HepG2 (cell line): ENCODE data around the gene RPUSD4. TPM values are rescaled to one million over a fixed set of nuclear protein-coding genes. Genes with fewer than 3 reads are reported as not detected.

ENCODE experiments used
- ATAC-seq: fragments of 200-7000 bp; cut with Tn5 transposase; 3 replicates; pipeline ENCODE4 v1.9.1; 2020; ENCODE audit warnings: mild to moderate bottlenecking, moderate library complexity
- BruUV-seq: library from RNA; stranded (reverse); fragments of 400-500 nt; replicated peaks from 2 replicates; lab custom pipeline; 2021; lab: Mats Ljungman, UMichigan
- CTCF ChIA-PET: fragments of 300-600 bp; formaldehyde crosslinking; extraction: SDS; loops from one replicate; lab custom pipeline; 2021; ENCODE audit warnings: low total read pairs, inconsistent platforms, low intra/inter-chr PET ratio; lab: Yijun Ruan, JAX
- POLR2A ChIA-PET: fragments of 350-600 bp; sonication (Branson Sonifier 250); formaldehyde crosslinking; loops from one replicate; lab custom pipeline; 2020; ENCODE audit warnings: antibody characterized with exemption, inconsistent platforms; lab: Yijun Ruan, JAX
- DNase-seq: peaks from one replicate; pipeline ENCODE4 v3.0.0-alpha.2; 2015; ENCODE audit warnings: low spot score
- FAIRE-seq: peaks from 3 replicates; lab custom pipeline; 2011; peaks lifted over from hg19 to GRCh38; lab: Jason Lieb, UNC
- H2AFZ ChIP-seq: one replicate; pipeline ENCODE4 v1.6.1; 2011; ENCODE audit warnings: low read length, inconsistent platforms
- H3K27ac ChIP-seq: fragments of 300-600 bp; 3 replicates; pipeline ENCODE4 v1.8.0; 2011; ENCODE audit warnings: mixed run types, mild to moderate bottlenecking, mixed read lengths, low read length, inconsistent platforms; ENCODE audit not compliant: insufficient read depth; ENCODE audit errors: extremely low read length
- H3K27me3 ChIP-seq, 2 experiments: fragments of 200-600 bp in 1 of 2; 2 replicates in 1 of 2; 3 replicates in 1 of 2; pipeline versions ENCODE4 v1.6.0 to v1.8.0; 2011; ENCODE audit warnings: low read length in 2 of 2, mild to moderate bottlenecking in 2 of 2, moderate library complexity in 2 of 2, inconsistent platforms in 1 of 2; ENCODE audit not compliant: insufficient read depth in 2 of 2, control insufficient read depth in 1 of 2
- H3K36me3 ChIP-seq, 2 experiments: fragments of 200-600 bp in 1 of 2; replicated peaks in 1 of 2; 2 replicates in 1 of 2; 3 replicates in 1 of 2; pipeline versions ENCODE4 v1.5.1 to v1.8.0; 2011; ENCODE audit warnings: low read length in 2 of 2, inconsistent platforms in 1 of 2; ENCODE audit not compliant: insufficient read depth in 2 of 2, control insufficient read depth in 1 of 2
- H3K4me1 ChIP-seq: 2 replicates; pipeline ENCODE4 v1.5.1; 2012; ENCODE audit warnings: low read length, inconsistent platforms; ENCODE audit not compliant: insufficient read depth
- H3K4me2 ChIP-seq: 2 replicates; pipeline ENCODE4 v1.6.0; 2011; ENCODE audit warnings: low read depth, low read length, inconsistent platforms
- H3K4me3 ChIP-seq, 3 experiments: fragments of 200-600 bp in 1 of 3; sonication (generic), shearing (Covaris generic) in 1 of 3; replicated peaks in 1 of 3; 2 replicates each; pipeline ENCODE4 v1.5.1; 2011 to 2016; ENCODE audit warnings: low read length in 3 of 3, inconsistent platforms in 2 of 3, low read depth in 2 of 3, mild to moderate bottlenecking in 2 of 3, control low read depth in 1 of 3, mixed read lengths in 1 of 3; ENCODE audit not compliant: insufficient read depth in 1 of 3
- H3K79me2 ChIP-seq: one replicate; pipeline ENCODE4 v1.6.1; 2011; ENCODE audit warnings: low read length, inconsistent platforms; ENCODE audit not compliant: insufficient read depth
- H3K9ac ChIP-seq: 2 replicates; pipeline ENCODE4 v1.6.0; 2011; ENCODE audit warnings: mild to moderate bottlenecking, low read depth, low read length, inconsistent platforms; ENCODE audit not compliant: insufficient read depth
- H3K9me3 ChIP-seq: 2 replicates; pipeline ENCODE4 v1.5.1; 2012; ENCODE audit warnings: mild to moderate bottlenecking, low read length
- H4K20me1 ChIP-seq: 2 replicates; pipeline ENCODE4 v1.6.0; 2011; ENCODE audit warnings: inconsistent platforms, mild to moderate bottlenecking, low read length, moderate library complexity; ENCODE audit not compliant: insufficient read depth
- DR1 ChIP-seq: sonication (generic); formaldehyde crosslinking; IDR thresholded peaks from 2 replicates; pipeline ENCODE4 v1.8.0; 2021; ENCODE audit warnings: mild to moderate bottlenecking, missing genetic modification reagents, inconsistent platforms
- HNF4A ChIP-seq: sonication (generic); formaldehyde crosslinking; IDR thresholded peaks from 2 replicates; pipeline ENCODE4 v1.4.0; 2020; ENCODE audit warnings: missing genetic modification reagents
- KDM5A ChIP-seq: fragments of 200-600 bp; sonication (generic); IDR thresholded peaks from 2 replicates; pipeline ENCODE4 v1.7.0; 2018; ENCODE audit warnings: antibody characterized with exemption, mild to moderate bottlenecking, low read length, borderline replicate concordance
- ZMYM4 ChIP-seq: sonication (generic); formaldehyde crosslinking; IDR thresholded peaks from 2 replicates; pipeline ENCODE4 v1.8.1; 2023; ENCODE audit warnings: mild to moderate bottlenecking, missing genetic modification reagents
- ZNF138 ChIP-seq: sonication (generic); formaldehyde crosslinking; IDR thresholded peaks from 2 replicates; pipeline ENCODE4 v1.5.0; 2020; ENCODE audit warnings: mild to moderate bottlenecking, low read depth, missing genetic modification reagents
- ZNF329 ChIP-seq: sonication (generic); formaldehyde crosslinking; IDR thresholded peaks from 2 replicates; pipeline ENCODE4 v1.9.0; 2021; ENCODE audit warnings: low read depth, mild to moderate bottlenecking, missing genetic modification reagents
- ZSCAN22 ChIP-seq: sonication (generic); formaldehyde crosslinking; IDR thresholded peaks from 2 replicates; pipeline ENCODE4 v1.4.0; 2020; ENCODE audit warnings: mild to moderate bottlenecking, missing genetic modification reagents
- whole genome bisulfite sequencing: methylation state at CpG from one replicate; pipeline ENCODE4 v1.1.6; 2017; ENCODE audit warnings: low lambda C conversion rate; 5-methylcytosine and 5-hydroxymethylcytosine counted together
- in situ Hi-C: cut with HindIII; loops from 2 replicates; pipeline ENCODE4 v1.10.0; 2017; ENCODE audit warnings: low pct_unique_long_range_greater_than_20kb; ENCODE audit not compliant: extremely low pct_ligation_motif_present
- intact Hi-C: fragments of 100-400 bp; cut with micrococcal nuclease; formaldehyde crosslinking; loops from one replicate; pipeline ENCODE4 v1.10.0; 2022; ENCODE audit not compliant: unreplicated experiment
- polyA plus RNA-seq, 8 experiments: library from polyadenylated mRNA; depleted of rRNA in 3 of 8; stranded (reverse) in 7 of 8; unstranded in 1 of 8; fragments of >200 nt; fragmentation: Illumina TruSeq in 4 of 8; extraction: Trizol in 4 of 8; gene quantifications; 2 replicates each; pipeline versions ENCODE4 v1.2.1 to v1.2.3, GENCODE V29; 2011 to 2016; ENCODE audit warnings: low read depth in 4 of 8, missing spikeins in 1 of 8, mixed read lengths in 1 of 8; ENCODE audit not compliant: insufficient read depth in 1 of 8
- total RNA-seq, 5 experiments: library from RNA; depleted of rRNA; stranded (reverse); fragments of >200 nt; fragmentation: Illumina TruSeq; extraction: Trizol; gene quantifications; 2 replicates each; pipeline ENCODE4 v1.2.3, GENCODE V29; 2016; ENCODE audit warnings: low read depth in 1 of 5
- TF ChIP-seq, protein P1 (sequence below): sonication (generic); formaldehyde crosslinking; conservative IDR thresholded peaks from 2 replicates; pipeline ENCODE4 v1.4.0; 2020; ENCODE audit warnings: mild to moderate bottlenecking, missing genetic modification reagents, moderate library complexity
- TF ChIP-seq, protein P2 (sequence below): sonication (generic); formaldehyde crosslinking; IDR thresholded peaks from 2 replicates; pipeline ENCODE4 v1.4.0; 2020; ENCODE audit warnings: missing genetic modification reagents
- TF ChIP-seq, protein P3 (sequence below): fragments of 450-650 bp; IDR thresholded peaks from 2 replicates; pipeline ENCODE4 v1.6.1; 2017; ENCODE audit warnings: mild to moderate bottlenecking
- TF ChIP-seq, protein P4 (sequence below): sonication (generic); formaldehyde crosslinking; IDR thresholded peaks from 2 replicates; pipeline ENCODE4 v1.8.0; 2022; ENCODE audit warnings: missing genetic modification reagents, low read depth, mild to moderate bottlenecking, borderline replicate concordance

The RPUSD4 gene
- total and polyA plus RNA-seq, 2 of the 13 experiments (the other 11 are each of a cell fraction or from before 2014, with no cell fraction given): 45.0 to 52.9 TPM

DNA sequence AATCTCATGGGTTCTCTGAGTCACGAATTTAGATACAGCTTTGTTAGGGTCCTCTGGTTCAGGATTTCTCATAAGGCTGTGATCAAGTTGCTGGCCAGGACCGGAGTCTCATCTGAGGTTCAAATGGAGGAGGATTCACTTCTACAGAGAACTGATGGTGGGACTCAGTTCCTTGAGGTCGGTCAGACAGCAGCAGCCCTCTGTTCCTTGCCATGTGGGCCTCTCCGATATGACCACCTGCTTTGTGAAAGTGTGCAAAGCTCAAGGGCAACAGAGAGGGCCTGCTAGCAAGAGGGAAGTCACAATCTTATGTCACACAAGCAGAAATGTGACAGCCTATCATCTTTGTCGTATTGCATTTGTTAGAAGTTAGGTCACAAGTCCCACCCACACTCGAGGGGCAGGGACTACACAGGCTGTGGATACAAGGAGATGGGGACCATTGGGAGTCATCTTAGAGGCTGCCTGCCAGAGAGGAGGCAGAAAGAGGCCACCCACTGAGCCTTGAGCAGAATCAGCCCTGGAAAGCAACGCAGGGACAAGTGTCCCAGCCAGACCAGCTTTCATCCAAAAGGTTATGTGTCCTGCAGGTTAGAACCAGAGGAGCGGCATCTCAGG, 34.5 kb downstream of the RPUSD4 start:
- no TSS peak for BruUV-seq
- in situ Hi-C loops (no loop called here), intact Hi-C loops (no loop called here)
- 66% methylated on average over 8 of the region's 8 CpGs for WGBS
- Histone ChIP-seq H3K79me2 (no peaks in the 10 kb centered on the region), H3K4me2 (0 out of 2 replicates have a peak overlapping the region, but pooled peaks have one; percentile 1), H3K27ac (peak overlapping the region; percentile 2), H3K4me3 (no peak overlapping the region), H3K4me1 (peaks cover 42% of the 10 kb centered on the region), H3K36me3 (no peaks in the 10 kb centered on the region), H3K27me3 (no peaks in the 10 kb centered on the region), H4K20me1 (no peaks in the 10 kb centered on the region), H3K9ac (no peak overlapping the region), H2AFZ (no peak overlapping the region), H3K9me3 (no peaks in the 10 kb centered on the region)
- DNase-seq (no peak), FAIRE-seq (no peak), ATAC-seq (peak; percentile 27; the same call in 1 of the 3 replicates)
- POLR2A ChIA-PET: interaction anchor here (0.5 to 1.2 kb wide), 2 partner anchors 10 to 55 kb away, joined by 4 read pairs; no protein-coding TSS in a partner anchor
- CTCF ChIA-PET: no interaction called here
- TF ChIP-seq, protein P1, sequence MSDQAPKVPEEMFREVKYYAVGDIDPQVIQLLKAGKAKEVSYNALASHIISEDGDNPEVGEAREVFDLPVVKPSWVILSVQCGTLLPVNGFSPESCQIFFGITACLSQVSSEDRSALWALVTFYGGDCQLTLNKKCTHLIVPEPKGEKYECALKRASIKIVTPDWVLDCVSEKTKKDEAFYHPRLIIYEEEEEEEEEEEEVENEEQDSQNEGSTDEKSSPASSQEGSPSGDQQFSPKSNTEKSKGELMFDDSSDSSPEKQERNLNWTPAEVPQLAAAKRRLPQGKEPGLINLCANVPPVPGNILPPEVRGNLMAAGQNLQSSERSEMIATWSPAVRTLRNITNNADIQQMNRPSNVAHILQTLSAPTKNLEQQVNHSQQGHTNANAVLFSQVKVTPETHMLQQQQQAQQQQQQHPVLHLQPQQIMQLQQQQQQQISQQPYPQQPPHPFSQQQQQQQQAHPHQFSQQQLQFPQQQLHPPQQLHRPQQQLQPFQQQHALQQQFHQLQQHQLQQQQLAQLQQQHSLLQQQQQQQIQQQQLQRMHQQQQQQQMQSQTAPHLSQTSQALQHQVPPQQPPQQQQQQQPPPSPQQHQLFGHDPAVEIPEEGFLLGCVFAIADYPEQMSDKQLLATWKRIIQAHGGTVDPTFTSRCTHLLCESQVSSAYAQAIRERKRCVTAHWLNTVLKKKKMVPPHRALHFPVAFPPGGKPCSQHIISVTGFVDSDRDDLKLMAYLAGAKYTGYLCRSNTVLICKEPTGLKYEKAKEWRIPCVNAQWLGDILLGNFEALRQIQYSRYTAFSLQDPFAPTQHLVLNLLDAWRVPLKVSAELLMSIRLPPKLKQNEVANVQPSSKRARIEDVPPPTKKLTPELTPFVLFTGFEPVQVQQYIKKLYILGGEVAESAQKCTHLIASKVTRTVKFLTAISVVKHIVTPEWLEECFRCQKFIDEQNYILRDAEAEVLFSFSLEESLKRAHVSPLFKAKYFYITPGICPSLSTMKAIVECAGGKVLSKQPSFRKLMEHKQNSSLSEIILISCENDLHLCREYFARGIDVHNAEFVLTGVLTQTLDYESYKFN (CRISPR knock-in tag): 0 out of 2 replicates have a peak, but pooled peaks have one; percentile 22
- TF ChIP-seq, protein P2, sequence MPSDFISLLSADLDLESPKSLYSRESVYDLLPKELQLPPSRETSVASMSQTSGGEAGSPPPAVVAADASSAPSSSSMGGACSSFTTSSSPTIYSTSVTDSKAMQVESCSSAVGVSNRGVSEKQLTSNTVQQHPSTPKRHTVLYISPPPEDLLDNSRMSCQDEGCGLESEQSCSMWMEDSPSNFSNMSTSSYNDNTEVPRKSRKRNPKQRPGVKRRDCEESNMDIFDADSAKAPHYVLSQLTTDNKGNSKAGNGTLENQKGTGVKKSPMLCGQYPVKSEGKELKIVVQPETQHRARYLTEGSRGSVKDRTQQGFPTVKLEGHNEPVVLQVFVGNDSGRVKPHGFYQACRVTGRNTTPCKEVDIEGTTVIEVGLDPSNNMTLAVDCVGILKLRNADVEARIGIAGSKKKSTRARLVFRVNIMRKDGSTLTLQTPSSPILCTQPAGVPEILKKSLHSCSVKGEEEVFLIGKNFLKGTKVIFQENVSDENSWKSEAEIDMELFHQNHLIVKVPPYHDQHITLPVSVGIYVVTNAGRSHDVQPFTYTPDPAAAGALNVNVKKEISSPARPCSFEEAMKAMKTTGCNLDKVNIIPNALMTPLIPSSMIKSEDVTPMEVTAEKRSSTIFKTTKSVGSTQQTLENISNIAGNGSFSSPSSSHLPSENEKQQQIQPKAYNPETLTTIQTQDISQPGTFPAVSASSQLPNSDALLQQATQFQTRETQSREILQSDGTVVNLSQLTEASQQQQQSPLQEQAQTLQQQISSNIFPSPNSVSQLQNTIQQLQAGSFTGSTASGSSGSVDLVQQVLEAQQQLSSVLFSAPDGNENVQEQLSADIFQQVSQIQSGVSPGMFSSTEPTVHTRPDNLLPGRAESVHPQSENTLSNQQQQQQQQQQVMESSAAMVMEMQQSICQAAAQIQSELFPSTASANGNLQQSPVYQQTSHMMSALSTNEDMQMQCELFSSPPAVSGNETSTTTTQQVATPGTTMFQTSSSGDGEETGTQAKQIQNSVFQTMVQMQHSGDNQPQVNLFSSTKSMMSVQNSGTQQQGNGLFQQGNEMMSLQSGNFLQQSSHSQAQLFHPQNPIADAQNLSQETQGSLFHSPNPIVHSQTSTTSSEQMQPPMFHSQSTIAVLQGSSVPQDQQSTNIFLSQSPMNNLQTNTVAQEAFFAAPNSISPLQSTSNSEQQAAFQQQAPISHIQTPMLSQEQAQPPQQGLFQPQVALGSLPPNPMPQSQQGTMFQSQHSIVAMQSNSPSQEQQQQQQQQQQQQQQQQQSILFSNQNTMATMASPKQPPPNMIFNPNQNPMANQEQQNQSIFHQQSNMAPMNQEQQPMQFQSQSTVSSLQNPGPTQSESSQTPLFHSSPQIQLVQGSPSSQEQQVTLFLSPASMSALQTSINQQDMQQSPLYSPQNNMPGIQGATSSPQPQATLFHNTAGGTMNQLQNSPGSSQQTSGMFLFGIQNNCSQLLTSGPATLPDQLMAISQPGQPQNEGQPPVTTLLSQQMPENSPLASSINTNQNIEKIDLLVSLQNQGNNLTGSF: no peak
- TF ChIP-seq ZSCAN22 (no peak), ZNF138 (CRISPR knock-in tag) (no peak), ZNF329 (CRISPR knock-in tag) (no peak), HNF4A (CRISPR knock-in tag) (peak; percentile 42), KDM5A (no peak), DR1 (no peak), ZMYM4 (peak; percentile 44)
- TF ChIP-seq, protein P3, sequence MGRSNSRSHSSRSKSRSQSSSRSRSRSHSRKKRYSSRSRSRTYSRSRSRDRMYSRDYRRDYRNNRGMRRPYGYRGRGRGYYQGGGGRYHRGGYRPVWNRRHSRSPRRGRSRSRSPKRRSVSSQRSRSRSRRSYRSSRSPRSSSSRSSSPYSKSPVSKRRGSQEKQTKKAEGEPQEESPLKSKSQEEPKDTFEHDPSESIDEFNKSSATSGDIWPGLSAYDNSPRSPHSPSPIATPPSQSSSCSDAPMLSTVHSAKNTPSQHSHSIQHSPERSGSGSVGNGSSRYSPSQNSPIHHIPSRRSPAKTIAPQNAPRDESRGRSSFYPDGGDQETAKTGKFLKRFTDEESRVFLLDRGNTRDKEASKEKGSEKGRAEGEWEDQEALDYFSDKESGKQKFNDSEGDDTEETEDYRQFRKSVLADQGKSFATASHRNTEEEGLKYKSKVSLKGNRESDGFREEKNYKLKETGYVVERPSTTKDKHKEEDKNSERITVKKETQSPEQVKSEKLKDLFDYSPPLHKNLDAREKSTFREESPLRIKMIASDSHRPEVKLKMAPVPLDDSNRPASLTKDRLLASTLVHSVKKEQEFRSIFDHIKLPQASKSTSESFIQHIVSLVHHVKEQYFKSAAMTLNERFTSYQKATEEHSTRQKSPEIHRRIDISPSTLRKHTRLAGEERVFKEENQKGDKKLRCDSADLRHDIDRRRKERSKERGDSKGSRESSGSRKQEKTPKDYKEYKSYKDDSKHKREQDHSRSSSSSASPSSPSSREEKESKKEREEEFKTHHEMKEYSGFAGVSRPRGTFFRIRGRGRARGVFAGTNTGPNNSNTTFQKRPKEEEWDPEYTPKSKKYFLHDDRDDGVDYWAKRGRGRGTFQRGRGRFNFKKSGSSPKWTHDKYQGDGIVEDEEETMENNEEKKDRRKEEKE: no peak
- TF ChIP-seq, protein P4, sequence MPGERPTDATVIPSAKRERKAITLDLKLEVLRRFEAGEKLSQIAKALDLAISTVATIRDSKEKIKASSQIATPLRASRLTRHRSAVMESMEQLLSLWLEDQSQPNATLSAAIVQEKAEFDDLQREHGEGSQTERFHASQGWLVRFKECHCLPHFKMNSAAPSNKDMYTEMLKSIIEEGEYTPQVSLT (CRISPR knock-in tag): no peak
